Placental pericyte (primary cell): ENCODE data around the gene ZNF100. TPM values are rescaled to one million over a fixed set of nuclear protein-coding genes. Genes with fewer than 3 reads are reported as not detected.

Source experiments
- small RNA-seq: library from RNA; depleted of rRNA; stranded (forward); fragments of <200 nt; gene quantifications from one replicate; pipeline ENCODE3, GENCODE V24; 2012; ENCODE audit warnings: low replicate concordance
- total RNA-seq: library from RNA; depleted of rRNA; stranded (reverse); fragments of >200 nt; gene quantifications from 2 replicates; pipeline ENCODE4 v1.2.3, GENCODE V29; 2012

The ZNF100 gene
- total RNA-seq = 2.0 and 4.0 TPM in 2 replicates

DNA sequence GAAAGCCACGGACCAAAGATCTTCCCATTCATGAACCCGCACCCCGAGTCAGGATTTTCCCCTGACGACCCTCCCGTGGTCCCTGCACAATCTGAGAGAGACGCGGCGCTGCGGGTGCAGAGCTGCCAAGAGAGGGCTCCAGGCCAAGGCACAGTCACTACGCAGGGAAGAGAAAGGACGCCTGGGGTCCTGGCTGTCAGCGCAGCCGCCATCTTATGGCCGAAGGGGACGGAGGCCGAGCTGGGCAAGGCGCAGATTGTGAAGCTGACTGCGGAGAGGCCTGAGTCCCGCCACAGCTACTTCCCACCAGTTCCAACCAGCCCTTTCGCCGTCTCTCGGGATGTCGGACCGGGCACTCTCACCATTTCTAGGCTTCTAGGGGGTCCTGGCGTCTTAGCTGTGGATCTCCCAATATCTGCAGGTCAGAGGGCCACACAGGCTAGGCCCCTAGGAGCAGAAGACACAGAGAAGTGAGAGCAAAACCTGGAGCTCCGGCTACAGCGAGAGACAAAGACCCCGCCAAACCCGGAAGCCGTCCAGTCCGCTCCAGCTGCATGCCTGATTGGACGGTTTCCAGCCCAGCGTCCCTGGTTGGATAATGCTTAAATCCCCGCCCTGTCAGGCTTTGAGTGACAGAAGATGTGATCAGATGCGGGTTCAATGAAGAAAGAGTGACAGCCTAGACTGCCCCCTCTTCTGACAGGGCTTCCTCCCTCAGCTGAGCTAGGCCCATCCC is at the start of gene ZNF100:
Gene ZNF100 (minus strand): TSS at position 515 of the 736 bp plus-strand sequence. CDS start 150 bp downstream, at position 365.

Small RNAs within 50 kb of the gene (small RNA-seq; reads per million reads assigned to genes)
- gene VN1R84P = not detected

Other genes with a start within 250 kb of the ZNF100 start
- gene ZNF43, start 68.6 kb upstream of the ZNF100 start, total RNA-seq = 3.1 and 12.9 TPM in 2 replicates
- not detected in 2 replicates for gene ZNF208, start 243.4 kb upstream of the ZNF100 start, total RNA-seq